GM12875 (cell line): ENCODE results near the gene PIGR.

Experiments used
- H3K4me3 ChIP-seq: one replicate; pipeline ENCODE4 v1.5.1; 2011; ENCODE audit warnings: low read depth, low read length, control low read depth
- CTCF ChIP-seq: IDR thresholded peaks from 2 replicates; pipeline ENCODE4 v1.5.1; 2011; ENCODE audit warnings: low read depth, mild to moderate bottlenecking, control low read depth, inconsistent platforms, low read length, moderate library complexity, borderline replicate concordance; ENCODE audit not compliant: insufficient read depth

PIGR gene

GRCh38 chr1:206960676-206961386 lies 14.6 kb upstream of the PIGR start:
- H3K4me3 ChIP-seq, result no peak overlapping the region
- no peak for TF ChIP-seq CTCF

GRCh38 chr1:206958144-206958543 lies 11.9 kb upstream of the PIGR start:
- H3K4me3 ChIP-seq, result no peak overlapping the region
- TF ChIP-seq CTCF, result no peak

- no peak for TF ChIP-seq CTCF
- no peak overlapping the region for H3K4me3 ChIP-seq
These were observed 11.4 kb upstream of the PIGR start for GRCh38 chr1:206957639-206958038.

GRCh38 chr1:206955476-206956451 lies 9.5 kb upstream of the PIGR start:
- no peak overlapping the region for H3K4me3 ChIP-seq
- TF ChIP-seq CTCF, result no peak

GRCh38 chr1:206954459-206955342 lies 8.4 kb upstream of the PIGR start:
- H3K4me3 ChIP-seq, result no peak overlapping the region
- no peak for TF ChIP-seq CTCF

- H3K4me3 ChIP-seq, result no peak overlapping the region
- no peak for TF ChIP-seq CTCF
These were observed 7.4 kb upstream of the PIGR start for GRCh38 chr1:206953626-206954025.
